Activated CD4-positive, alpha-beta T cell treated with anti-CD3 and anti-CD28 coated beads for 48 hours (primary cell): ENCODE measurements around the gene GTPBP1.

Experiments
- DNase-seq: peaks from one replicate; pipeline ENCODE4 v3.0.0-alpha.2; 2020

GTPBP1 gene

DNA sequence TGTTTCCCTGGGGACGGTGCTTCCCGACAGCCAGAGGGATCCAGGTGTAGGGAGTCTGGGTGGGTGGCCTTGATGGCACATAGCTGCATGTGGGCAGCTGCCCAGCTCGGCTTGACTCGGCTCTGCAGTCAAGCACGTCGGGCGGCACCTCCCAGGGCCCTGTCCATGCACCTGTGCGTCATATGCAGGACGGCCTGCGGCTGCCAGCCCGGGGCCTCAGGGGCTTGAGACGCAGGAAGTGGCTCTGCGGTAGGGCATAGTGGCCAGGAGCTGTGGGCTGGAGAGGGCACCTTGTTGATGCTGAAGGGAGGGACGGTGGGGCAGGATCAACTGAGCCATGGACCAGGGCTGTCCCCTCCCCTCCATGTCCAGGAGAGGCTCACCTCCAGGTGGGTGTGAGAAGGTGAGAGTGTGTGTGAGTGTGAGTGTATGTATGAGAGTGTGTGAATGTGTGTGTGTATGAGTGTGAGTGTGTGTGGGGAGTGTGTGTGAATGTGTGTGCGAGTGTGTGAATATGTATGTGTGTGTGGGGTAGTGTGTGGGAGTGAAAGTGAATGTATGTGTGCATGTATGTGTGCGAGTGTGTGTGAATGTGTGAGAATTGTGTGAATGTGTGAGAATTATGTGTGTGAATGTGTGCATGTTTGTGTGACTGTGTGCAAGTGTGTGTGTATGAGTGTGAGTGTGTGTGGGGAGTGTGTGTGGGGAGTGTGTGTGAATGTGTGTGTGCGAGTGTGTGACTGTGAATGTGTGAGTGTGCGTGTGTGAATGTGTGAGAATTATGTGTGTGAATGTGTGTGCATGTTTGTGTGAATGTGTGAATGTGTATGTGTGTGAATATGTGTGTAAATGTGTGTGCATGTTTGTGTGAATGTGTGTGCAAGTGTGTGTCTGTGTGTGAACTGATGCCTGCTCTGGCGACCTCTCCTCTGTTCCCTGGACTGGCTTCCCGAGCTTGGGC, 55.7 kb downstream of the GTPBP1 start:
- no peak for DNase-seq

DNA sequence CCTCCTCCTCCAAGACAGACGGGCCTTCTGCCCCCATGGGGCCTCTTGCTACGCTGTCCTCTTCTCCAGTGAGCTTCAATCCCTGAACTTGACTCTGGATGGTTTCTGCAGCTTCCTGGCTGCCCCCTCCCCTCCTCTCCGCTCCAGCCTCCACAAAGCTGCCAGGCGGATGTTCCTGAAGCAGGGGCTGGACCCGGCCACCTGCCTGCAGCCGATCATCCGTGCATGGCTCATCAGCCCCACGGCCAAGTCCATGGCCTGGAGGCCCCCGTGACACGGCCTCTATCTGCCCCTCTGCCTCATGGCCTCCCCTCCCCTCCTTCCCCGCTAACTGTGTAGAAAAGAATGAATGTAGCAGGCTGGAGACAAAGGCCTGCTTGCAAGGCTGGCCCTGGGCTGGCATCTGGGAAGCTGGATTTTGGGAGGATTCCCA, 56.8 kb downstream of the GTPBP1 start:
- DNase-seq: no peak

DNA sequence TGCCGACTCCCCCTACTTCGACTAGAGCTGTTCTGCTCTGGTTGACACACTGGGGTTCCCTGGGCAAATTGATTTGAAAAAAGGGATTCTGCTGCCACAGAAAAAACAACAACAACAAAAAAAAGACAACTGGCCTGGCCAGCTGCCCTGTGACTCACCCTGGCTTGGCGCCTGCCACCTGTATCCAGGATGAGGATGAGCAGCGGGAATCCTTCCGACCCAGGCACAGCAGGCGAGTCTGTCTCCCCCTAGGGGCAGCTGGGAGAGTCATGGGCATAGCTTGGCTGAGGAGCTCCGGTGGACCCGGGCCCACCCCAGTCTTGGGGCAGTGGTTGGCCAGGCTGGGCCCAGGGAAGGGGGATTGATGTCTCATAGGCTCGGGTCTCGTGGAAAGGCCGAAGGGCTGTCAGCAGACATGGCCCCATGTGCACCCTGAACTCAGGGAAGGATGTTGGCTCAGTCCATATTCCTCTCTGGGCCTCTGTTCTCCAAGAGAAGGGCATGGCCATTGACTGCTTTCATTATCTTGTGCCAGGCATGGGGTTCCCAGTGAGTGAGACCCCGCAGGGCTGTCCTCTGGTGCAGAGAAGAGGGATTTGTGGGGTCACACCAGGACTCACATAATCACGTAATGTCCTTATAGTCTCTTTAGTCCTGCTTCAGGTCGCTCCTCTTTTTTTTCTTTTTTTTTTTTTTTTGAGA, 60.5 kb downstream of the GTPBP1 start:
- peak; percentile 41 for DNase-seq

DNA sequence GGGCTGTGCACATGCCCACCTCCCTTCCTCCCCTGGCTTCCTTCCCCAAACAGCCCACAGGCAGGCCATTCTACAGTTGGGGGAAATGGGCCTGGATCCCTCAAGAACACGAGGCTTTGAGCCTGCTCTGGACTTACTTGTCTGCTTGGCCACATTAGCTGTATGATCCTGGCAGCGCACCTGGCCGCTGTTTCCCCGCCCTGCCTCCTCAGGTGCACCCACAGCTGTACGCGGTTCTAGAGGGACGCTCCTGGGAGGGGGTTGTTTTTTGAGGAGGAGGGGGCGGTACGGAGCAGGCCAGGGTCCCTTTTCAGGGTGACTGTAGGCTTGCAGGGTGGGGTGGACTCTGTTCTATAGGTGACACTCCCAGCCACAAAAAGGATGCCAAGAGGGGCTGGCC, 61.6 kb downstream of the GTPBP1 start:
- no peak for DNase-seq

DNA sequence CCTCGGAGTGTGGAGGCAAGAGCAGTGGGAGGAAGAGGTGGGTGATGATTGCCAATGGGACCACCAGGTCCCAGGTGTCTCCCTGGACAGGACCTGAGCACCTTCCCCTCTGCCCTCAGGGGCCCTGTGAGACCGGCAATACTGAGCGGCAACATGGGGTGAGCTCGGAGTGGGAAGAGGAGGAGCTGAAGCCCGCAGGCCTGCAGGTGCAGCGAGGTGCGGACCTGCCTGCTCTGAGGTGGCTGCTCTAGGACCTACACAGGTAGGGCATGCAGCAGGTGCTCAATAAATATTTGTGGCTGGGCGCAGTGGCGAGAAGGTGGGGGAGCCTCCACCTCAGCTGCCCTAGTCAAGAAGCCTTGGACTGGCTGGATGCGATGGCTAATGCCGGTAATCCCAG, 62.3 kb downstream of the GTPBP1 start:
- no peak for DNase-seq

DNA sequence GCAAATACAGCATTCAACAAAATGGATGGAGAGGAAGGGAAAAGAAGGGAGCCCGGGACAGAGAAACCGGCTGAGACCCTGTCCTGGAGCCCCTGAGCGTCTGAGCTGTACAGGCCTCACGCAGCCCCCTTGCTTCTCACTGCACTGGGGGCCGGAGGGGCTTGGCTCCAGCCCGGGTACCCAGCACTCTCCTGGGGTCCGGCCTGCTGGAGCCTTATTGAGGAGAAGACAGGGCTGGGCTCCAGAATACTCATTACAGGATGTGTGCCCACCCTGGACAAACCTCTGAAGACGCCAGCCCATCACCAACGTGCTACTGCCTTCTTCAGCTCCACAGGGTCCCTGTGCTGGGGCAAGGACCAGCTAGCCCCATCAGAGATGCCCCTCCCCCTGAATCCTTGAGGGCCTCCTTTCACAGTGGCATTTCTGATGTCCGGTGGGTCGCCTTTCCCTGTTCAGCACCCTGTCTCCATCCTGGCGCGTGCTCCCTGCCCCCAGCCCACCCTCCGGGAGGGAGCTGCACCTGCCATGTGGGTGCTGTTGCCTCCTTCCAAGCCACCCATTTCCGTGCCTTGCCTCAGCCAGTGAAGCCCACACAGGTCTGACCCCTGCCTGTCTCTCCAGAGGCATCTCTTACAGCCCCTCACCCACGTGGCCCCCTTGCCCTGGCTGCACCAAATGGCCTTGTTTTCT, 64.7 kb downstream of the GTPBP1 start:
- DNase-seq: no peak

DNA sequence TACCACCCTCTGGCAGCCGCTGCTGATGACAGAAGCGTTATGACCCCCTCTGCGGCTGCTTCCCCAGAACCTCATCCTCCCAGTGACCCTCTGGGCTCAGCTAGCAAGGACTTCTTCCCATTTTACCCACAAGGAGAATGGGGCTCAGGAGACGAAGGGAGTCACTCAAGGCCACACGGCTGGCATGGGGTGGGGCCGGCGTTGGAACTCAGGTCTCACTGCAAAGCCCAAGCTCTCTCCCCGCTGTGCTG, 66.8 kb downstream of the GTPBP1 start:
- DNase-seq: no peak

DNA sequence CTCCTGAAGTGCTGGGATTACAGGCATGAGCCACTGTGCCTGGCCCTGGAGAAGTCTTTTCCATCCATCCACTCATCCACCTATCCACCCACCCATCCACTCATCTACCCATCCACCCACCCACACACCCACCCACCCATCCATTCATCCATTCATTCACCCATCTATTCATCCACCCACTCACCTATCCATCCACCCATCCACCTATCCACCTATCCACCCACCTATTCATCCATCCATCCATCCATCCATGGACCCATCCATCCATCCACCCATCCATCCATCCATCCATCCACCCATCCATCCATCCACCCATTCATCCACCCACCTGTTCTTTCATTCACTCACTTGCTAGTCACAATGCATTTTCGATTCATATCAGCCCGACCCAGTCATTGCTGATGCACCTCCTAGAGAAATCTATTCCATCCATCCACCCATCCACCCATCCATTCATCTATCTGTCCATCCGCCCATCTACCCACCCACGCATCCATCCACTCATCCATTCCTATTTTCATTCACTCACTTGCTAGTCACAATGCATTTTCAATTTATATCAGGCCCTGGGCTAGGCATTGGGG, 67.7 kb downstream of the GTPBP1 start:
- no peak for DNase-seq

DNA sequence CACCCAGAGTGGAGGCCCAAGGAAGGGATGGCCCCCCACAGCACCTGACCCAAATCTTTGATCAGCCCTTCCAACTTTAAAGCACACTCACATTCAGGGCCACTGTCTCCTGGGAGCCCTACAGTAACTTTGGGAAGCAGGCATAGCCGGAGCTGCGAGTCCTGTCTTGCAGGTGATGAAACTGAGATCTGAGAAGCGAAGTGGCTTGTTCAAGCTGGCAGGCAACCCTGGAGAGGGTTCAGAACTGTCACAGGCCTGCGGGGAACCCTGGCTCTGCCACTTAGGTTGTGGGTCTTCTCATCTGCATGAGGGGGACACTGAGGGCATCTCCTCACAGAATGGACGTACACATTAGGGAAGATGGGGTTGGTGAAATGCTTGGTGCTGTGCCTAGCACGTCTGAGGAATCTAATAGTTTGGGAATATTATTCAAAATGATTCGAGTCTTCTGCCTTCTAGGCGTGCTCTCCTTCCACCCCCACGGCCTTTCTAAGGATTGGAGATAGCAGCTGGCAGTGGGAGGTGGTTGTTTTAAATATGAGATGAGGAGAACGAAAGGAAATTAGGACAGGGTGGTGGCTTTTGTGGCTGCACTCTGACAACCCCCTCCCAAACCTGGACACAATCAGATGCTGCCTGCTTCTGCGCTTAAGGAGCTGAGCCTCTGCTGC, 68.9 kb downstream of the GTPBP1 start:
- no peak for DNase-seq

DNA sequence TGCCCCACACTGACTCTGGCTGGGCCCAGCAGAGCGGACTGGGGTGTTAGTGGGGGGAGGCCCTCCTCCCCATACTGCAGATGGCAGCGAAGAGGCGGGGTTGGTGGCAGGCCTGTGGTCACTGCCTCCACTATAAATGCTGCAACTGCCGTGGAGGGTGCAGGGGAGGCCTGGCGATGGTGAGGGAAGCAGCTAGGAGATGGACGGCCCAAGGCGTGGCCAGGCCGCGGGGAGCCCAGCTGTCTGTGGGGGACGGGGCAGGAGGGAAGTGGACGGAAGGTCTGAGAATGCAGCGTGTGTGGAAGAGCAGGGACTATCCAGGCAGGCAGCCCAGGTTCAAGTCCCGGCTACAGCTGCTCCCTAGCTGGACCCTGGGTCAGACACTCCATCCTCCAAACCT, 69.9 kb downstream of the GTPBP1 start:
- no peak for DNase-seq

DNA sequence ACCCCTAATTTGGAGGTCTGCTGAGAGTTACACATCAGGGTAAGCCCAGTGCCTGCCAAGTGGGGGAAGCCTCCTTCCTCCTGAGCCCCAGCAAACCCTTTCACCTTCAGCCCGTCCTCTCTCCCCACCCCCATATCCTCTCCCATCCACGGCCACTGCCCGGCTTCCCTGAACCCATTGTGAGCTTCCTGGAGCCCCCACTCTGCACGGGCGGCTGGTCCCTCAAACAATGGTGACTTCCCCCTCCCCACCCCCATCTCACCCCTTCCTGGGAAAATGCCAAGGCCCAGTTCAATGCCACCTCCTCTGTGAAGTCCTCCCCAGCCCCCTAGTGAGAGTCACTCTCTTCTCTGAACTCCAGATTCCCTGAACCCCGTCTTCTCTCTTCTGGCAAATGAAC, 70.3 kb downstream of the GTPBP1 start:
- DNase-seq: no peak

DNA sequence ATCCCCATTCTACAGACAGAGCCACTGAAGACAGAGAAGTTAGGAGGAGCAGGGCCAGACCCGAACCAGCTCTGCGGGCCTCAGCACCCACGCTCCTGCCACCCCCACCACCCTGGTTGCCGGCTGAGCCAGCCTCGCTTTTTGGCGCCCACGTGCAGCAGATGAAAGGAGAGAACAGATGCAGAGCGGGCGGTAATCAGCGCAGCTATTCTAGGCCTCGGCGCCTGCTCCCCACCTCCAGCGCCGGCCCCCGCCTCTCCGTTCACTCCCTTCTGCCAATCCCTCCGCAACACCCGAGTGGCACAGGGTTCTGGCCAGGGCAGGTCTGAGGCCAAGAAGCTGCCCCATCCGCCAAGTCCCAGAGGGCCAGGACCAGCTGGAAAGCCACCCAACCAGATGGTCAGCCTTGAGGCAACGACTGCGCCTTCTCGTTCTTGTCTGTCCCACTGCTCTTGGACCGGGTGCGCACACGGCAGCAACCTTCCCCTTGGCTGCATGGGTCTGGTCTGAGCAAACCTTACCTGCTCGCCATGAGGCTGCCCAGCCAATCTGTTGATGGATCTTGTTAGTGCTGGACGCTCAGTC, 71.4 kb downstream of the GTPBP1 start:
- DNase-seq: no peak

DNA sequence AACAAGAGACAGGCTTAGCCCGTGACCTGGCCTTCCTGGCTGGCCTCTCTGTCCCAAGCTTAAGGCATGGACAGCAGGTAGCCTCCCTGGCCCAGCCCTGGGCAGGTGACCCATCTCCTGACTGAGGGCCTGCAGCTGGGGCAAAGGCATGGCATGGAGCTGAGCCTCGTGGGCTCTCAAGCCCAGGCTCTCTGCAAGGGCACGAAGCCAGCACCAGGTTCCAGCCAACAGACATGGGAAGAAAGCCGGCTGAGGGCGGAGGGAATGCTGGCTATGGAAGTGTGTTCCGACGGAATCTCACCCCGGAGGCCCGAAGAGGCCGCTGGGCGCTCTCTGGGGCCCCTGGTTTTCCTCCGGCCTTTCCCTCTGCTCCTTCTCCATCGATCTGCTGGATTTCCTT, 75.3 kb downstream of the GTPBP1 start:
- DNase-seq: no peak

DNA sequence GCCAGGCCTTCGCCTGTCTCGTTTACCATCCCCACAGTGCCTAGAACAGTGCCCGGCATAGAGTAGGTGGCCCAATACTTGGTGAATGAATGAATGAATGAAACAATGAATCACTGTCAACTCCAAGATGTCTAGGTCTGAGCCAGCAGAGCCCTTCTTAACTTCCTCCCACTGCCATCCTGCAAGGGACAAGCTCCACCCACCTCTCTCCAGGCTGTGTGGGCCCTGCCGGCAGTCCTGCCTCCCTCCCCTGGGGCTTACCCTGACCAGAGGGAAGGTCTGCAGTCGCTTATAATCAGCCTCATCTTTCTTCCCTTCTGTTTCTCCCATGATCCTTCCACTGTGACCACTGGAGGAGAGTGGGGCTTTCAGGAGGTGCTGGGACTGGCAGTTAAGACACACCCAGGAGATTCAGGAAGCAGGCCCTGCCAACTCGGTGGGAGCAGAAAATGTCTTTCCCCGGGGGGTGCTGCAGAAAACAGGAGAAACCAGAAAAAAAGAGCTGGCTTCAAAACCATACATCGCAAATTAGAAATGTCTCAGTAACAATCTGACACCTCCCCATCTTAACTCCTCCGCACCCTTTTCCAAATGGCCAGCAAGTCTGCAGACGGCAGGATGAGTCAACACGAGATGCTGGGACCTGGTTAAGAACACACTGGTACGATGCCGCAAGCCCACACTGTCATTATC, 76.8 kb downstream of the GTPBP1 start:
- DNase-seq: no peak
